Thymus (tissue), 11 donors: ENCODE results near the gene DGKD. TPM values are rescaled to one million over a fixed set of nuclear protein-coding genes. Genes with fewer than 3 reads are reported as not detected.
"Not testable (repeated sequence)": the region's sequence is repeated elsewhere in the genome, so short reads cannot be mapped to it uniquely, and the experiment has no call there.

Experiments
- DNase-seq, 9 donors: peaks; one replicate each; pipeline ENCODE4 v3.0.0-alpha.2; 2013; ENCODE audit warnings: low spot score in 9 of 9, low read depth in 6 of 9, missing footprints in 1 of 9
- H3K27ac ChIP-seq, 2 donors: one replicate each; pipeline ENCODE4 v1.5.1; 2013; ENCODE audit warnings: control low read depth in 1 of 2, low read depth in 1 of 2, low read length in 1 of 2, mild to moderate bottlenecking in 1 of 2, moderate library complexity in 1 of 2
- H3K27me3 ChIP-seq, 2 donors: one replicate each; pipeline ENCODE4 v1.5.1; 2013; ENCODE audit warnings: low read length in 1 of 2; ENCODE audit not compliant: control insufficient read depth in 2 of 2, insufficient read depth in 1 of 2
- H3K36me3 ChIP-seq, 2 donors: one replicate each; pipeline ENCODE4 v1.5.1; 2013; ENCODE audit warnings: low read length in 1 of 2, mild to moderate bottlenecking in 1 of 2, moderate library complexity in 1 of 2; ENCODE audit not compliant: control insufficient read depth in 2 of 2, insufficient read depth in 2 of 2
- H3K4me1 ChIP-seq, 2 donors: one replicate each; pipeline ENCODE4 v1.5.1; 2013; ENCODE audit warnings: low read length in 2 of 2; ENCODE audit not compliant: control insufficient read depth in 2 of 2, insufficient read depth in 2 of 2
- H3K4me3 ChIP-seq, 2 donors: one replicate each; pipeline ENCODE4 v1.5.1; 2013; ENCODE audit warnings: low read length in 2 of 2, control low read depth in 1 of 2, mild to moderate bottlenecking in 1 of 2
- H3K9me3 ChIP-seq, 2 donors: one replicate each; pipeline ENCODE4 v1.5.1; 2013; ENCODE audit warnings: low read length in 1 of 2, mild to moderate bottlenecking in 1 of 2; ENCODE audit not compliant: control insufficient read depth in 2 of 2, insufficient read depth in 1 of 2
- WGBS: extraction: QIAGEN DNeasy Blood & Tissue Kit; methylation state at CpG from one replicate; pipeline ENCODE4 v1.1.7; 2013; 5-methylcytosine and 5-hydroxymethylcytosine counted together
- polyA plus RNA-seq: library from polyadenylated mRNA; stranded (reverse); fragments of 200-250 nt; gene quantifications from one replicate; pipeline ENCODE4 v1.2.3, GENCODE V29; 2013
- total RNA-seq: library from RNA; stranded (reverse); fragments of 120-200 nt; gene quantifications from one replicate; pipeline ENCODE4 v1.2.4, GENCODE V29; 2013
- donor health status: healthy.

DGKD gene
- total and polyA plus RNA-seq, 2 donors = 8.0 to 23.5 TPM

GRCh38 chr2:233373316-233373715, 19.0 kb downstream of the DGKD start:
- Histone ChIP-seq H3K9me3 (peaks cover 0 to 4% of the 10 kb centered on the region in 2 donors), H3K27ac (no peak overlapping the region), H3K4me3 (no peak overlapping the region), H3K36me3 (peaks cover 0 to 2% of the 10 kb centered on the region in 2 donors), H3K27me3 (no peaks in the 10 kb centered on the region), H3K4me1 (peaks cover 3 to 7% of the 10 kb centered on the region in 2 donors)
- no peak for DNase-seq
- WGBS = 97% methylated on average over 5 of the region's 5 CpGs

GRCh38 chr2:233374776-233375175, 20.5 kb downstream of the DGKD start:
- H3K4me1 ChIP-seq, H3K36me3 ChIP-seq, DNase-seq, H3K9me3 ChIP-seq, H3K27ac ChIP-seq, H3K4me3 ChIP-seq, H3K27me3 ChIP-seq: not testable (repeated sequence)
- 98% methylated on average over 11 of the region's 11 CpGs for WGBS

GRCh38 chr2:233375490-233376314, 21.4 kb downstream of the DGKD start:
- 77% methylated on average over 10 of the region's 10 CpGs for WGBS
- Histone ChIP-seq H3K27ac (peak overlapping the region in 1 of 2 donors; percentile 31), H3K4me1 (peaks cover 3 to 7% of the 10 kb centered on the region in 2 donors), H3K4me3 (no peak overlapping the region), H3K9me3 (peaks cover 0 to 4% of the 10 kb centered on the region in 2 donors), H3K27me3 (no peaks in the 10 kb centered on the region), H3K36me3 (peaks cover 0 to 2% of the 10 kb centered on the region in 2 donors)
- DNase-seq = no peak

- no peak overlapping the region for H3K4me3 ChIP-seq
- H3K27ac ChIP-seq = no peak overlapping the region
- 95% methylated on average over 6 of the region's 6 CpGs for WGBS
- H3K27me3 ChIP-seq = no peaks in the 10 kb centered on the region
- H3K4me1 ChIP-seq = peaks cover 7 to 9% of the 10 kb centered on the region in 2 donors
- DNase-seq = no peak
- no peaks in the 10 kb centered on the region for H3K36me3 ChIP-seq
- H3K9me3 ChIP-seq = peaks cover 0 to 4% of the 10 kb centered on the region in 2 donors
Measured at GRCh38 chr2:233379034-233379433, 24.7 kb downstream of the DGKD start.

GRCh38 chr2:233379441-233379840, 25.1 kb downstream of the DGKD start:
- Histone ChIP-seq H3K27ac (no peak overlapping the region), H3K36me3 (no peaks in the 10 kb centered on the region), H3K27me3 (no peaks in the 10 kb centered on the region), H3K4me1 (peaks cover 11 to 13% of the 10 kb centered on the region in 2 donors), H3K4me3 (no peak overlapping the region), H3K9me3 (peaks cover 0 to 4% of the 10 kb centered on the region in 2 donors)
- no peak for DNase-seq
- WGBS = 83% methylated on average over 1 of the region's 1 CpG

- 96% methylated on average over 13 of the region's 13 CpGs for WGBS
- Histone ChIP-seq H3K4me3 (no peak overlapping the region), H3K27ac (no peak overlapping the region), H3K9me3 (peaks cover 0 to 4% of the 10 kb centered on the region in 2 donors), H3K4me1 (peaks cover 19% of the 10 kb centered on the region in 2 donors), H3K27me3 (no peaks in the 10 kb centered on the region), H3K36me3 (no peaks in the 10 kb centered on the region)
- no peak for DNase-seq
Measured at GRCh38 chr2:233380132-233380895, 26.0 kb downstream of the DGKD start.

- no peaks in the 10 kb centered on the region for H3K27me3 ChIP-seq
- 95% methylated on average over 11 of the region's 11 CpGs for WGBS
- H3K27ac ChIP-seq = no peak overlapping the region
- no peak overlapping the region for H3K4me3 ChIP-seq
- H3K9me3 ChIP-seq = peaks cover 0 to 4% of the 10 kb centered on the region in 2 donors
- DNase-seq = no peak
- no peaks in the 10 kb centered on the region for H3K36me3 ChIP-seq
- H3K4me1 ChIP-seq = peaks cover 22 to 24% of the 10 kb centered on the region in 2 donors
Measured at GRCh38 chr2:233380995-233381637, 26.8 kb downstream of the DGKD start.

GRCh38 chr2:233381638-233381995, 27.3 kb downstream of the DGKD start:
- DNase-seq = no peak
- WGBS = 95% methylated on average over 4 of the region's 4 CpGs

GRCh38 chr2:233384015-233384414, 29.7 kb downstream of the DGKD start:
- peaks cover 25 to 44% of the 10 kb centered on the region in 2 donors for H3K4me1 ChIP-seq
- H3K27me3 ChIP-seq = no peaks in the 10 kb centered on the region
- H3K27ac ChIP-seq = no peak overlapping the region
- WGBS = 94% methylated on average over 10 of the region's 10 CpGs
- no peak overlapping the region for H3K4me3 ChIP-seq
- no peaks in the 10 kb centered on the region for H3K36me3 ChIP-seq
- no peaks in the 10 kb centered on the region for H3K9me3 ChIP-seq
- DNase-seq = no peak

More at GRCh38 chr2:233381638-233381995, 27.3 kb downstream of the DGKD start:
- Histone ChIP-seq H3K36me3 (no peaks in the 10 kb centered on the region), H3K4me1 (peaks cover 25 to 29% of the 10 kb centered on the region in 2 donors), H3K4me3 (no peak overlapping the region), H3K27me3 (no peaks in the 10 kb centered on the region), H3K27ac (no peak overlapping the region), H3K9me3 (peaks cover 0 to 4% of the 10 kb centered on the region in 2 donors)
